GM21515 (cell line): ENCODE data around the gene NELFE.
A peak's percentile ranks its signal among the peaks of the same experiment; 100 is the strongest.
"Not testable (repeated sequence)": the region's sequence is repeated elsewhere in the genome, so short reads cannot be mapped to it uniquely, and the experiment has no call there.

Experiments used
- ATAC-seq: cut with Tn5 transposase; IDR thresholded peaks from one replicate; pipeline ENCODE4 v1.9.1; 2021; ENCODE audit not compliant: unreplicated experiment

NELFE gene

GRCh38 chr6:31919624-31920303 lies 39.0 kb downstream of the NELFE start:
- no peak for ATAC-seq

GRCh38 chr6:31918069-31918720 lies 40.6 kb downstream of the NELFE start:
- ATAC-seq, result no peak

GRCh38 chr6:31915756-31916155 lies 43.0 kb downstream of the NELFE start:
- no peak for ATAC-seq

GRCh38 chr6:31915351-31915750 lies 43.4 kb downstream of the NELFE start:
- no peak for ATAC-seq

- ATAC-seq, result no peak
Measured at GRCh38 chr6:31911826-31912585, 46.8 kb downstream of the NELFE start.

GRCh38 chr6:31909298-31909697 lies 49.5 kb downstream of the NELFE start:
- not testable (repeated sequence) for ATAC-seq

- ATAC-seq, result peak; percentile 81
Measured at GRCh38 chr6:31908791-31909190, 50.0 kb downstream of the NELFE start.

- ATAC-seq, result not testable (repeated sequence)
Measured at GRCh38 chr6:31908255-31908654, 50.5 kb downstream of the NELFE start.

- ATAC-seq, result no peak
Measured at GRCh38 chr6:31907158-31907813, 51.5 kb downstream of the NELFE start.

- not testable (repeated sequence) for ATAC-seq
Measured at GRCh38 chr6:31906727-31907126, 52.0 kb downstream of the NELFE start.

GRCh38 chr6:31906122-31906521 lies 52.6 kb downstream of the NELFE start:
- ATAC-seq, result no peak

- ATAC-seq, result no peak
Measured at GRCh38 chr6:31905041-31905440, 53.7 kb downstream of the NELFE start.

GRCh38 chr6:31903957-31904356 lies 54.8 kb downstream of the NELFE start:
- no peak for ATAC-seq
